T-helper 9 cell (primary cell): ENCODE measurements around the gene SFXN4.
"Not testable (repeated sequence)": the region's sequence is repeated elsewhere in the genome, so short reads cannot be mapped to it uniquely, and the experiment has no call there.

Experiments
- DNase-seq: peaks from one replicate; pipeline ENCODE4 v3.0.0-alpha.2; 2020

Gene SFXN4

DNA sequence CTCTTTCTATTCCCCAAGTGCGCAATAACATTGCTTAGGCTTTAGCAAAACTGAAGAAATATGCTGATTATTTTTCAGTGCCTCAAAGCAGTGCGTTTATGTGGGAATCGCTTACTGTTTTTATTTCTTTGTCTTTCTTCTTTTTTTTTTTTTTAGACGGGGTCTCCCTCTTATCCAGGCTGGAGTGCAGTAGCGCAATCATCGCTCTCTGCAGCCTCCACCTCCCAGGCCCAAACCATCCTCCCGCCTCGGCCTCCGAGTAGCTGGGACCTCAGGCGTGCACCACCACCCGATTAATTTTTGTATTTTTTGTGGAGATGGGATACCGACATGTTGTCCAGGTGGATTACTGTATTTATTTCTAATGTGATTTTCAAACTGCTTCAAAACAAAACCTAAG lies 60.4 kb downstream of the SFXN4 start:
- no peak for DNase-seq

- DNase-seq, result peak; percentile 6
Measured at GRCh38 chr10:119104654-119105015, 60.9 kb downstream of the SFXN4 start.

- DNase-seq, result peak; percentile 78
Measured at GRCh38 chr10:119103903-119104653, 61.4 kb downstream of the SFXN4 start, which contains the start of gene DENND10. Gene DENND10, plus strand, starts transcription at chr10:119104113. Its CDS starts 30 bp downstream, at chr10:119104143.

DNA sequence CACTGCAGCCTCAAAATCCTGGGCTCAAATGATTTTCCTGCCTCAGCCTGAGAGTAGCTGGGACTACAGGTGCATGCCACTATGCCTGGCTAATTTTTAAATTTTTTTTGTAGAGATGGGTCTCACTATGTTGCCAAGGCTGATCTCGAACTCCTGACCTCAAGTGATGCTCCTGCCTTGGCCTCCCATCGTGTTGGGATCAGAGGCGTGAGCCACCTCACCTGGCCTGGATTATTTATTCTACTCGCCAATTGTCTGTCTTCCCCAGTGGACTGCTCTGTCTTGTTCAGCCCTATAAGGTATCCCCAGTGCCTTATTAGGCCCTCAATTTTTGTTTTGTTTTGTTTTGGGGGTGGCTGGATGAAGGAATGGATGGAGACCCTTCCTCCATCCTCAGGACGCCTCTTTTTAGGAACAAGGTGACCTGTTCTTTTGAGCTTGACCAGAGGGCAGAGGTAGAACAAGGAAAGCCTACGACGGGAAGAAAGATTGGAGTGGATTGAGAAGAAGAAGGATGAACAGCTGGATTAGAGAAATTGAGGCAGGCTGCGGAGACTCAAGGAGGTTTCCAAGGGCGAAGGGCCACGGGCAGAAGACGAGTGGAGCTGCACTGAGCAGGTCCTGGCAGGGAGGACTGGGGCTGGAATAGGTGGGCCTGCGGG lies 62.1 kb downstream of the SFXN4 start:
- no peak for DNase-seq

DNA sequence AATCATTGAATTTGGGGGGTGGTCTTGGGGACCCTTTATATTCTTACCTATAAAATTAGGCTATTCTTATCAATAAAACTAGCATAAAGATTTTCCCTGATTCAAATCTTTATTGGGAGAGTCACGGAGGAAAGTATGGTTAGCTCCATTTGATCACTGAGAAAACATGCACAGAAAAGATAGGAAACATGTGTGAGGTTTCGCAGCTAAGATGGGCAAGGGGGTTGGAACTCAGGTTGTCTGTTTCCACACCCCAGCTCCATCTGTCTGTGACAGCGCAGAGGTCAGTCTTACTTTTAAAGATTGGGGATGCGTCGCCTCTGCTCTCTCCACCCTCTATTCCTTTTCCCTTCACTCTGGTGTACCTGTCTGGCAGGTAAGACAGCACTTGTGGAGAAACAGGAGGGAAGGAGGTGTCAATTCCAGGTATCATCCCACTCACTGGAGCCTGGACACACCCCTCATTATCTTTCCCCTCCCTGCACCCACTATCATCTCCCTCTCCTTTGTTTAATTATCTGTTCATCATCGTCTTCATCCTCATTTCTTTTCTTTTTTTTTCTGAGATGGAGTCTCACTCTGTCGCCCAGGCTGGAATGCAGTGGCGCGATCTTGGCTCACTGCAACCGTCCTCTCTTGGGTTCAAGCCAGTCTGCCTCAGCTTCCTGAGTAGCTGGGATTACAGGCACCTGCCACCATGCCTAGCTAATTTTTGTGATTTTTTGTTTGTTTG lies 64.0 kb downstream of the SFXN4 start:
- no peak for DNase-seq

DNA sequence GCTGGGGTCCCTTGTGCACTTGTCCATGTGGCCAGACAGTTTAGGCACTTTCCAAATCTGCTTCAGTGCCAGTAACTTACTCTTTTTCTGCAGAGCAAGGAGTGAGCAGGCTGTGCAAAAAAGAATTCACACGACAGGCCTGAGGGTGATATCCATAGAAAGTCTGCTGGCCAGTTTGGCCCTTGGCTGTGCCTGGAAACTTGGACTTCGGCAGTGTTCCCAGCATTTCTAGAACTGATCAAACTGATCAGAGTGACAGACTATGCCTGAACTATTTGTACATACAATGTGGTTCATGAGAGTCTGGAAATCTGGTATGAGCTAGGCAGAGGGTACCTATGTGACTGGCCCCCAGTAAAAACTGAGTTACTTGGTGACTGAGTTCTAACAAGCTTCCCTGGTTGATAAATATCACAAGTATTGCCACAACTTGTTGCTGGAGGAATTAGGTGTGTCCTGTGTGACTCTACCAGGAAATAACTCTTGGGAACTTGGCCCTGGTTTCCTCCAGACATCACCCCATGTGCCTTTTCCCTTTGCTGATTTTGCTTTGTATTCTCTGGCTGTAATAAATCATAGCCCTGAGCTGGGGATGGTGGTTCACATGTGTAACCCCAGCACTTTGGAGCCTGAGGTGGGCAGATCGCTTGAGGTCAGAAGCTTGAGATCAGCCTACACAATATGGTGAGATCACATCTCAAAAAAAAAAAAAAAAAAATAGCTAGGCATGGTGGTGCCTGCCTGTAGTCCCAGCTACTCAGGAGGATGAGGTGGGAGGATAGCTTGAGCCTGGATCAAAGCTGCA lies 64.9 kb downstream of the SFXN4 start:
- DNase-seq, result no peak

DNA sequence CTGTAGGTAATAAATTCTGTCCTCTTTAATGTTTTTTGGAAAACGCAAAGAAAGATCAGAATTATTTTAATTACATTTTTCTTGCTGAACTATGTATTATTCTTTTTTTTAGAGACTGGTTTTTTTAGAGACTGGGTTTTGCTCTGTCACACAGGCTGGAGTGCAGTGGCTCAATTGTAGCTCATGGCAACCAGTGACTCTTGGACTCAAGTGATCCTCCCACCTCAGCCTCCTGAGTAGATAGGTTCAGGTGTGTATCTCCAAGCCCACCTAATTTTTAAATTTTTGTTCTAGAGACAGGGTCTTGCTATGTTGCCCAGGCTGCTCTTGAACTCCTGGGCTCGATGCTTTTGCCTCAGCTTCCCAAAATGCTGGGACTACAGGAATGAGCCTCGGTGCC lies 66.9 kb downstream of the SFXN4 start:
- no peak for DNase-seq

GRCh38 chr10:119096641-119097415 lies 68.7 kb downstream of the SFXN4 start:
- not testable (repeated sequence) for DNase-seq

- no peak for DNase-seq
Measured at GRCh38 chr10:119095640-119096039, 69.9 kb downstream of the SFXN4 start.

DNA sequence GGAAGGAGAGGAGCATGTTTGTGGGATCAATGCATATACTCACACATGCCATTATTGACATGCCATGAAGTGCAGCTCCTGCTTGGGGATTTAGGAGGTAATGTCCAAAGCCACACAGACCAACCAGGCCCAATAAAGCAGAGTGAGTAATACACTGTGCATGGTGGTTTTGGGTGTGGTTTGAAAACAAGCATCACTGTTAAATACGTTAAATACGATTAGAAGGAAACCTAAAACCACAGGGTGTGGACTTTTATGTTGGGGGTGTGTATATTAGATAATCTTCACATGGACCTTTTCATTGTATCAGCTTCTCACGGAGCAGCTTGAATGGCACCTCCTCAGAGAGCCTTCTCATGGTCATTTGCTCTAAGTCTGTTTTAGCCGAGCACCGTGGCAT lies 74.5 kb downstream of the SFXN4 start:
- peak; percentile 36 for DNase-seq
